HepG2 (cell line): ENCODE data around the gene NLRC4. TPM values are rescaled to one million over a fixed set of nuclear protein-coding genes. Genes with fewer than 3 reads are reported as not detected.

Experiments
- CC2D1A ChIP-seq: sonication (generic); formaldehyde crosslinking; IDR thresholded peaks from 2 replicates; pipeline ENCODE4 v1.8.1; 2023; ENCODE audit warnings: mild to moderate bottlenecking, missing genetic modification reagents
- HOXA3 ChIP-seq: sonication (generic); formaldehyde crosslinking; IDR thresholded peaks from 2 replicates; pipeline ENCODE4 v1.5.0; 2020; ENCODE audit warnings: missing genetic modification reagents
- NONO ChIP-seq, 2 experiments: fragments of 450-650 bp in 1 of 2; sonication (generic) in 1 of 2; formaldehyde crosslinking in 1 of 2; IDR thresholded peaks in 1 of 2; conservative IDR thresholded peaks in 1 of 2; 2 replicates each; pipeline versions ENCODE4 v1.6.1 to v1.8.0; 2017 to 2022; ENCODE audit warnings: mild to moderate bottlenecking in 1 of 2, missing genetic modification reagents in 1 of 2, moderate library complexity in 1 of 2
- TBP ChIP-seq: sonication (generic); formaldehyde crosslinking; IDR thresholded peaks from 2 replicates; pipeline ENCODE4 v1.5.0; 2020; ENCODE audit warnings: missing genetic modification reagents
- TEAD3 ChIP-seq: optimal IDR thresholded peaks from 2 replicates; pipeline ENCODE3; 2016; ENCODE audit warnings: borderline replicate concordance
- THAP8 ChIP-seq: sonication (generic); formaldehyde crosslinking; IDR thresholded peaks from 2 replicates; pipeline ENCODE4 v1.5.1; 2020; ENCODE audit warnings: missing genetic modification reagents, mild to moderate bottlenecking, borderline replicate concordance
- U2AF1 ChIP-seq: fragments of 200-400 bp; formaldehyde crosslinking; optimal IDR thresholded peaks from 2 replicates; pipeline ENCODE3; 2017; ENCODE audit warnings: mild to moderate bottlenecking, low read depth, low read length
- XRCC5 ChIP-seq: fragments of 200-400 bp; formaldehyde crosslinking; optimal IDR thresholded peaks from 2 replicates; pipeline ENCODE3; 2017; ENCODE audit warnings: mild to moderate bottlenecking, low read length
- ZMYM2 ChIP-seq: sonication (generic); formaldehyde crosslinking; IDR thresholded peaks from 2 replicates; pipeline ENCODE4 v1.8.0; 2022; ENCODE audit warnings: mild to moderate bottlenecking, missing genetic modification reagents
- ZNF235 ChIP-seq: sonication (generic); formaldehyde crosslinking; IDR thresholded peaks from 2 replicates; pipeline ENCODE4 v1.8.1; 2023; ENCODE audit warnings: mild to moderate bottlenecking, missing genetic modification reagents, borderline replicate concordance
- ZNF33B ChIP-seq: sonication (generic); formaldehyde crosslinking; IDR thresholded peaks from 2 replicates; pipeline ENCODE4 v1.5.1; 2020; ENCODE audit warnings: mild to moderate bottlenecking, missing genetic modification reagents
- ZNF784 ChIP-seq: sonication (generic); formaldehyde crosslinking; IDR thresholded peaks from 2 replicates; pipeline ENCODE4 v1.5.1; 2020; ENCODE audit warnings: missing genetic modification reagents, mild to moderate bottlenecking, borderline replicate concordance
- polyA plus RNA-seq, 8 experiments: library from polyadenylated mRNA; depleted of rRNA in 3 of 8; stranded (reverse) in 7 of 8; unstranded in 1 of 8; fragments of >200 nt; fragmentation: Illumina TruSeq in 4 of 8; extraction: Trizol in 4 of 8; gene quantifications; 2 replicates each; pipeline versions ENCODE4 v1.2.1 to v1.2.3, GENCODE V29; 2011 to 2016; ENCODE audit warnings: low read depth in 4 of 8, missing spikeins in 1 of 8, mixed read lengths in 1 of 8; ENCODE audit not compliant: insufficient read depth in 1 of 8
- total RNA-seq, 5 experiments: library from RNA; depleted of rRNA; stranded (reverse); fragments of >200 nt; fragmentation: Illumina TruSeq; extraction: Trizol; gene quantifications; 2 replicates each; pipeline ENCODE4 v1.2.3, GENCODE V29; 2016; ENCODE audit warnings: low read depth in 1 of 5

The NLRC4 gene
- total and polyA plus RNA-seq, 2 of the 13 experiments (the other 11 are each of a cell fraction or from before 2014, with no cell fraction given): 0.15 to 0.29 TPM

GRCh38 chr2:32277674-32278477, 13.2 kb upstream of the NLRC4 start, which contains the start of gene YIPF4 (continued):
- no peak for TF ChIP-seq NONO (IDR thresholded peaks at IDR 0.05)
- peak; percentile 68 for TF ChIP-seq NONO (CRISPR knock-in tag; conservative IDR thresholded peaks at IDR 0.05)
- TF ChIP-seq TBP (CRISPR knock-in tag): no peak
- peak; percentile 83; the same call in 1 of the 2 replicates for TF ChIP-seq ZNF33B (CRISPR knock-in tag)
- TF ChIP-seq ZNF784 (CRISPR knock-in tag): peak; percentile 81; the same call in 1 of the 2 replicates
- no peak; the same call in 1 of the 2 replicates for TF ChIP-seq ZNF235 (CRISPR knock-in tag)
- peak; percentile 48 for TF ChIP-seq TEAD3 (CRISPR knock-in tag)
- TF ChIP-seq ZMYM2 (CRISPR knock-in tag): no peak
- no peak for TF ChIP-seq U2AF1
- TF ChIP-seq XRCC5: peak; percentile 86
- TF ChIP-seq CC2D1A (CRISPR knock-in tag): no peak
- peak; percentile 74 for TF ChIP-seq HOXA3
- 0 out of 2 replicates have a peak, but pooled peaks have one; percentile 21 for TF ChIP-seq THAP8 (CRISPR knock-in tag)
- TF ChIP-seq, all 625 proteins: peak for 357
